ENCODE results near the gene GP2.
"Not testable (repeated sequence)": the region's sequence is repeated elsewhere in the genome, so short reads cannot be mapped to it uniquely, and the experiment has no call there.

Gene GP2

GRCh38 chr16:20325005-20325404, 2.3 kb downstream of the GP2 start:
- DNase-seq (ENCODE audit: low spot score) (no peak), FAIRE-seq (no peak)

DNA sequence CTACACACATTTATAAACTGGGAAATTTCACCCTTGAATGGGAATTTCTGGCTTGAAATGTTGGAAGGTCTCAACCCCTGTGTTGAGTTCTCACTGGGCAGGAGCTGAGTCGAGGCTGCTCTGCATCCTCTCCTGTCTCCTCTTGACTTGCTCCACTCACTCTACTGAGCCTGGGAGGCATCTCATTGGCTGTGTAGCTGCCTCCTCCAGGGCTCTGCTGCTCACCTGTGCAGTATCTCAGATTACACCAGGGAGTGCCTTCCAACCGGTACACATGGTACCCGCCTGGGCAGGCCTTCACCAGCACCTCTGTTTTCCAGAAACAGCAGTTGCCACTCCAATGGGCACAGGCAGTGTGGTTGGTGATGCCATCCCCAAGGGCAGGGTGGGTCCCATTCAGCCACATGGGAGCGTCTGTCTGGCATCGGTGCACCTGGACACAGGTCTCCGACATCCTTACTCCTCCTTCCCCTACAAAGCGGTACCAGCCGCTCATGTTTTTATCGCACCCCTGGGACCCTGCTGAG, 3.7 kb downstream of the GP2 start:
- DNase-seq (ENCODE audit: low spot score): no peak
- FAIRE-seq: no peak

DNA sequence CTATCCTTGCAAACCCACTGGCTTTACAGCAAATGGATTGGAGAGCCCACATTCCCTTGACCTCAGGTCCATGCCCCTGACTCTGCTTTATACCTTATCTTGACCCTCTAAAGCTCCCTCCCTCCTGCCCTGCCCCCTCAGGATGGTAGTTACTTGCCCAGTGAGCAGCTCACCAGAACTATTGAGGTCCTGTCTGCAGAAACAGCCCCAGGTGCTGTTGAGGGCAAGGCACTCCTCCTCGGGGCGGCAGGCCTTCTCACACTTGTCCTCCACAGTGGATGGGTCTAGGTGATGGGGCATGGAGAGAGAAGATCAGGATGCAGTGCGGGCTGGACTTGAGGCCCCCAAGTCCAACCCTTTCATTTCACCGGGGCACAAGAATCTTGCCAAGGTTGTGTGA, 4.6 kb downstream of the GP2 start:
- no peak for DNase-seq (ENCODE audit: low spot score)
- no peak for FAIRE-seq

GRCh38 chr16:20321671-20322070, 5.6 kb downstream of the GP2 start:
- DNase-seq (ENCODE audit: low spot score) (no peak), FAIRE-seq (no peak)

DNA sequence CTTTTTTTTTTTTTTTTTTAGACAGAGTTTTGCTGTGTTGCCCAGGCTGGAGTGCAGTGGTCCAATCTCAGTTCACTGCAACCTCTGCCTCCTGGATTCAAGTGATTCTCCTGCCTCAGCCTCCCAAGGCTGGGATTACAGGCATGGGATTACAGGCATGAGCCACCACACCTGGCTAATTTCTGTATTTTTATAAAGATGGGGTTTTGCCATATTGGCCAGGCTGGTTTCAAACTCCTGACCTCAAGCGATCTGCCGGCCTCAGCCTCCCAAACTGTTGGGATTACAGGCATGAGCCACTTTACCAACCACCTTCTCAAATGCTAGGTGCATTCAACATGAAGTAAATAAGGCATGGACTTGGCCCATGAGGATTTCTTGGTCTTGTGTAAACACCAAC, 6.3 kb downstream of the GP2 start:
- not testable (repeated sequence) for FAIRE-seq

DNA sequence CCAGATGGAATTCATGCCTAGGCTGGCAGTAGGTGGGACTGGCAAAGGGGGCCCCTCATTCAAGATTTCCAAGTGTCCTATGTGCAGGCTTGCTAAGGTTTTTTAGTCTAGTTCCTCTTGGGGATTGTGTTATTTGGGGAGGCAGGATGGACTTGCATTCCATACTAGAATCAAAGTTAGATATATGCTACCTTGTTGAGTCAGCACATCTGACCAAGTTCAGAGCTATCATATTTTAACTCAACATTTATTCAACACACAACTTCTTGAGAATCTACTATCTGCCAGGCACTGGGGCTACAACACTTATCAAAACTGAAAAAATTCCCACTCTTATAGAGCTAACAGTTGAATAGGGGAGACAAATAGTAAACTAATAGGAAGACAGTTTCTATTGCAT, 6.7 kb downstream of the GP2 start:
- DNase-seq (ENCODE audit: low spot score) (no peak), FAIRE-seq (no peak)

More for the DNA sequence above, 6.3 kb downstream of the GP2 start:
- not testable (repeated sequence) for DNase-seq (ENCODE audit: low spot score)

GRCh38 chr16:20320178-20320577, 7.1 kb downstream of the GP2 start:
- FAIRE-seq (no peak), DNase-seq (ENCODE audit: low spot score) (no peak)

DNA sequence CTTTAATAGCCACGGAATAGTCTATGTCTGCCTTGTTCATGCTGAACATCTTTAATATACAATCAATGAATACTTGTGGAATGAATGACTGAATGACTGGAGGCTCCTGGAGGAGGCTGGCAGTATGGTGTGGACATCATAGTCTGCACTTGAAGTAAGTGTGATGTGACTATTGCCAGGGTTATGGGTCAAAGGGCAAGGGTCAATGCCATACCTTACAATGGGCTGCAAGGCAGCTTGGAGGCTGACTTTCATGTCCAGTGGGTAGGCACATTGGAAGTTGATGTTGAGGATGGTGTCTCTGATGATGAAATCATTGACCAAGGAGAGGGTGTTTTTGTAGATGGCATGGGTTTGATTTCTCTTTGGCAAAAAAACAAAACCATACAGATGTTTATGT, 7.9 kb downstream of the GP2 start:
- FAIRE-seq (no peak), DNase-seq (ENCODE audit: low spot score) (no peak)

GRCh38 chr16:20318437-20318836, 8.9 kb downstream of the GP2 start:
- DNase-seq (ENCODE audit: low spot score): no peak
- no peak for FAIRE-seq

- FAIRE-seq (no peak), DNase-seq (ENCODE audit: low spot score) (no peak)
Measured at GRCh38 chr16:20318006-20318405, 9.3 kb downstream of the GP2 start.

- DNase-seq (ENCODE audit: low spot score) (no peak), FAIRE-seq (no peak)
Measured at GRCh38 chr16:20317117-20317516, 10.2 kb downstream of the GP2 start.

DNA sequence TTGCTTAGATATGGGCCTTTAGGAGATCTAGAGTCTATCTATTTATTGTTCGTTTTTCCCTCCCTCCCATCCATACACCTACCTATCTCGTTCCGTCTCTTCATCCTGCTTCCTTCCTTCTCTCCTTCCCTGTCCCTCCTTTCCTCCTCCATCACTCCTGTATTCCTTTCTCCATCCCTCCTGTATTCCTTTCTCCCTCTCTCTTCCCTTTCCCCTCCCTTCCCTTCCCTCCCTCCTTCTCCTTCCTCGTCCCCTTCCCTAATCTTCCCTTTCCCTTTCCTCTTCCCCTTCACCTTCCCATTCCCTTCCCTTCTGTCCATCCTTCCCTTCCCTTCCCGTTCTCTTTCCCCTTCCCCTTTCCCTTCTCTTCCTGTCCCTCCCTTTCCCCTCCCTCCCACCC, 10.6 kb downstream of the GP2 start:
- DNase-seq (ENCODE audit: low spot score) (no peak), FAIRE-seq (no peak)

DNA sequence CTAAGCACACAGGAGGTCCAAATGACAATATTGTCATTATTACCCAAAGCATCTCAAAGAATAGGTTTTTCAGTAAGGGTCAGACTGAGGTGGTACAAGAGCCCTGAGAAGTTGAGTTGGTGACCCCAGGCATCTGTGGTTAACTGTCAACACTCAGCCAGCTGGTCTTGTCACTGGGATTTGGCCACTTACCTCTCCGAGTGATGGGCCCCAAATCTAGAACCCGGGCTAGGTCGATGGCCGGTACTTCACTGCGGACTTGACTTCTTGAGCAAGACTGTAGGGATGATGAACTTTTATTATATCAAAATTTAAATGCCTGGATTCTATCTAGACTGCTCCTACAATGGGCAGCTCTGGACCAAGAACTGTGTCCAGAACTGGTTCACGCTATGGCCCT, 11.5 kb downstream of the GP2 start:
- FAIRE-seq: no peak
- no peak for DNase-seq (ENCODE audit: low spot score)

GRCh38 chr16:20314575-20314974, 12.7 kb downstream of the GP2 start:
- FAIRE-seq (no peak), DNase-seq (ENCODE audit: low spot score) (no peak)

DNA sequence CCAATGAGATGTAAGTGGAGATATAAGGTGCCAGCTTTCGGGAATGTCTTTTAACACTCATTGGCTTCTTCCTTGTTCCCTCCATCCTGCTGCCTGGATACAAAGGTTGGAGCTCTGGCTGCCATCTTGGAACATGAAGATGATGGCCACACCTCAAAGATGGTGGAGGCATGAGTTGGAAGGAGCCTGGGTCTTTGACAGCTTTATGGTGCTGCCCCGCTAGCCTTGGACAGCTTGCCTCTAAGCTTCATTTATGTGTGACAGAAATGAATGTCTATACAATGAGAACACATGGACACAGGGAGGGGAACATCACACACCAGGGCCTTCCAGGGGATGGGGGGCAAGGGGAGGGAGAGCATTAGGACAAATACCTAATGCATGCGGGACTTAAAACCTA, 13.6 kb downstream of the GP2 start:
- no peak for FAIRE-seq
- no peak for DNase-seq (ENCODE audit: low spot score)

DNA sequence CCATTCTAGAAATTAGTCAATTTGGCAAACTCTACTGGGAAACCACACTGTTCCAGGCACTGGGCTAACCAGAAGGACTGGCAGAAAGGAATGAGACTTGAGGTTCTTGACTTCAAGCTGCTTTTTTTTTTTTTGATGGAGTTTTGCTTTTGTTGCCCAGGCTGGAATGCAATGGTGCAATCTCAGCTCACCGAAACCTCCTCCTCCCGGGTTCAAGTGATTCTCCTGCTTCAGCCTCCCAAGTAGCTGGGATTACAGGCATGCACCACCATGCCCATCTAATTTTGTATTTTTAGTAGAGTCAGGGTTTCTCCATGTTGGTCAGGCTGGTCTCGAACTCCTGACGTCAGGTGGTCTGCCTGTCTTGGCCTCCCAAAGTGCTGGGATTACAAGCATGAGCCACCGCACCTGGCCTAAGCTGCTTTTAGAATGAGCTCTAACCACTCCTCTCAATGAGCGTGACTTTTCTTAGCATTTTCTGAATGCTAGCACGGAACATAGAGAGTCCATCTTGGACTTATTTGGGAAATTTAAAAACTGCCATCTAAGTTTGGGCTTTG, 14.7 kb downstream of the GP2 start:
- FAIRE-seq; DNase-seq (ENCODE audit: low spot score): not testable (repeated sequence)

- no peak for FAIRE-seq
- no peak for DNase-seq (ENCODE audit: low spot score)
Measured at GRCh38 chr16:20311548-20311947, 15.8 kb downstream of the GP2 start.

- DNase-seq (ENCODE audit: low spot score) (no peak), FAIRE-seq (no peak)
Measured at GRCh38 chr16:20310421-20311395, 16.6 kb downstream of the GP2 start.

GRCh38 chr16:20309786-20310185, 17.5 kb downstream of the GP2 start:
- FAIRE-seq (no peak), DNase-seq (ENCODE audit: low spot score) (no peak)

GRCh38 chr16:20308801-20309590, 18.3 kb downstream of the GP2 start:
- DNase-seq (ENCODE audit: low spot score) (no peak), FAIRE-seq (no peak)

DNA sequence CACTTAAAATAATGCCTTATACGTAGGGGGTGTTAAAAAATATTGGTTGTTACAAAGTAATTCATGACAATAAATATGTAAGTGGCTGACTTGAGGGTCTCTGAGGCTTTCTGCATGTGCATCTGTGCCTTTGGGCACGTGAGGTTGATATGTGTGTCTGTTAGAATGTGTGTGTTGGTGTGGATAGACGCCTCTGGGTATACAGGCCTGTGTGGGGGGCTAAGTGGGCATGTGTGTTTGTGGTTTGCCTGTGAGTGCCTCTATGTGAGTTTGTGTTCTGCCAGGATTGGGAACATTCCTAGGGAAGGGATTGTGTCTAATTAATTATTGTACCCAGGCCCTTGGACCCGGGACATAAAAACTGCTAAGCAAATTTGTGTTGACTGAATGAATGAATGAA, 19.0 kb downstream of the GP2 start:
- DNase-seq (ENCODE audit: low spot score) (no peak), FAIRE-seq (no peak)

- FAIRE-seq (no peak), DNase-seq (ENCODE audit: low spot score) (no peak)
Measured at GRCh38 chr16:20307791-20308190, 19.5 kb downstream of the GP2 start.

Data from urothelium cell line (cell line).